ENCODE data around the gene UBE2O.

Gene UBE2O

GRCh38 chr17:76345377-76345974 lies 107.5 kb downstream of the UBE2O start:
- no peak for DNase-seq (ENCODE audit: low spot score)

GRCh38 chr17:76343106-76343505 lies 109.8 kb downstream of the UBE2O start:
- DNase-seq (ENCODE audit: low spot score): no peak

GRCh38 chr17:76341301-76341700 lies 111.7 kb downstream of the UBE2O start:
- no peak for DNase-seq (ENCODE audit: low spot score)
